Nephron progenitor cell (in vitro differentiated cells): ENCODE data around the gene CEP192.
"Not testable (repeated sequence)": the region's sequence is repeated elsewhere in the genome, so short reads cannot be mapped to it uniquely, and the experiment has no call there.

Experiments
- DNase-seq: peaks from one replicate; pipeline ENCODE4 v3.0.0; 2021
- H3K27ac Mint-ChIP-seq: 2 replicates; pipeline ENCODE4 v1.8.0; 2021; ENCODE audit warnings: mild to moderate bottlenecking, moderate library complexity, mixed read lengths
- H3K27me3 Mint-ChIP-seq: 2 replicates; pipeline ENCODE4 v1.8.0; 2021; ENCODE audit warnings: mild to moderate bottlenecking, low read depth, mixed read lengths; ENCODE audit not compliant: poor library complexity
- H3K36me3 Mint-ChIP-seq: 2 replicates; pipeline ENCODE4 v1.8.0; 2021; ENCODE audit warnings: low read depth, mixed read lengths
- H3K4me1 Mint-ChIP-seq: 2 replicates; pipeline ENCODE4 v1.8.0; 2021; ENCODE audit warnings: mixed read lengths
- H3K4me3 Mint-ChIP-seq: 2 replicates; pipeline ENCODE4 v1.8.0; 2021; ENCODE audit warnings: mild to moderate bottlenecking, moderate library complexity, mixed read lengths
- H3K9me3 Mint-ChIP-seq: 2 replicates; pipeline ENCODE4 v1.8.0; 2021; ENCODE audit warnings: mild to moderate bottlenecking, moderate library complexity, mixed read lengths
- TF ChIP-seq, protein P1 (sequence below): fragments of 200-600 bp; sonication (generic); IDR thresholded peaks from 2 replicates; pipeline ENCODE4 v1.5.0; 2021; ENCODE audit warnings: antibody characterized with exemption

CEP192 gene

DNA sequence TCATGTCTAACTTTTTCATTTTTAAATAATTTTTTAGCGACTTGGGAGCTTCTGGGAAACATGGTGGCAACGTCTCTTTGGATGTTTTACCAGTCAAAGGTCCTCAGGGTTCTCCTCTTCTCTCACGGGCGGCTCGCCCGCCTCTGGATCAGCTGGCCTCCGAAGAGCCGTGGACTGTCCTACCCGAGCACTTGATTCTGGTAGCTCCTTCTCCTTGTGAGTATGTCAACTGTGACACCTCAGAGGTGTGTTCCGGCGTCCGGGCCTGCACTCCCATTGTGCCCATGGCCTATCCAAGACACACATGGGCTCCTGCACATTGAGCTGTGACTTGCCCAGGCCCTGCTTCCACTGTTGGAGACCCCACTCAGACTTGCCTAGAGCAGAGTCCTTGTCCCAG lies 104.3 kb downstream of the CEP192 start:
- peaks cover 92% of the 10 kb centered on the region for H3K36me3 Mint-ChIP-seq

GRCh38 chr18:13096232-13096631 lies 105.1 kb downstream of the CEP192 start:
- Mint-ChIP-seq H3K9me3 (peaks cover 15% of the 10 kb centered on the region), H3K27me3 (no peaks in the 10 kb centered on the region), H3K4me3 (no peak overlapping the region), H3K27ac (no peak overlapping the region), H3K36me3 (peaks cover 92% of the 10 kb centered on the region), H3K4me1 (no peaks in the 10 kb centered on the region)
- DNase-seq, result no peak
- TF ChIP-seq, protein P1, sequence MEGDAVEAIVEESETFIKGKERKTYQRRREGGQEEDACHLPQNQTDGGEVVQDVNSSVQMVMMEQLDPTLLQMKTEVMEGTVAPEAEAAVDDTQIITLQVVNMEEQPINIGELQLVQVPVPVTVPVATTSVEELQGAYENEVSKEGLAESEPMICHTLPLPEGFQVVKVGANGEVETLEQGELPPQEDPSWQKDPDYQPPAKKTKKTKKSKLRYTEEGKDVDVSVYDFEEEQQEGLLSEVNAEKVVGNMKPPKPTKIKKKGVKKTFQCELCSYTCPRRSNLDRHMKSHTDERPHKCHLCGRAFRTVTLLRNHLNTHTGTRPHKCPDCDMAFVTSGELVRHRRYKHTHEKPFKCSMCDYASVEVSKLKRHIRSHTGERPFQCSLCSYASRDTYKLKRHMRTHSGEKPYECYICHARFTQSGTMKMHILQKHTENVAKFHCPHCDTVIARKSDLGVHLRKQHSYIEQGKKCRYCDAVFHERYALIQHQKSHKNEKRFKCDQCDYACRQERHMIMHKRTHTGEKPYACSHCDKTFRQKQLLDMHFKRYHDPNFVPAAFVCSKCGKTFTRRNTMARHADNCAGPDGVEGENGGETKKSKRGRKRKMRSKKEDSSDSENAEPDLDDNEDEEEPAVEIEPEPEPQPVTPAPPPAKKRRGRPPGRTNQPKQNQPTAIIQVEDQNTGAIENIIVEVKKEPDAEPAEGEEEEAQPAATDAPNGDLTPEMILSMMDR, result no peak

More for the DNA sequence above, 104.3 kb downstream of the CEP192 start:
- TF ChIP-seq, protein P1, result no peak
- DNase-seq, result no peak
- H3K9me3 Mint-ChIP-seq, result peaks cover 15% of the 10 kb centered on the region
- no peaks in the 10 kb centered on the region for H3K27me3 Mint-ChIP-seq
- H3K4me1 Mint-ChIP-seq, result no peaks in the 10 kb centered on the region
- no peak overlapping the region for H3K4me3 Mint-ChIP-seq
- no peak overlapping the region for H3K27ac Mint-ChIP-seq

GRCh38 chr18:13096719-13097118 lies 105.6 kb downstream of the CEP192 start:
- peaks cover 15% of the 10 kb centered on the region for H3K9me3 Mint-ChIP-seq
- DNase-seq, result no peak
- peaks cover 95% of the 10 kb centered on the region for H3K36me3 Mint-ChIP-seq
- H3K27ac Mint-ChIP-seq, result no peak overlapping the region
- TF ChIP-seq, protein P1, result no peak
- no peaks in the 10 kb centered on the region for H3K27me3 Mint-ChIP-seq
- no peak overlapping the region for H3K4me3 Mint-ChIP-seq
- no peaks in the 10 kb centered on the region for H3K4me1 Mint-ChIP-seq

GRCh38 chr18:13098104-13098503 lies 106.9 kb downstream of the CEP192 start:
- not testable (repeated sequence) for H3K27ac Mint-ChIP-seq, DNase-seq, H3K4me3 Mint-ChIP-seq, H3K4me1 Mint-ChIP-seq, H3K27me3 Mint-ChIP-seq
- H3K36me3 Mint-ChIP-seq, result peaks cover 97% of the 10 kb centered on the region
- H3K9me3 Mint-ChIP-seq, result peaks cover 15% of the 10 kb centered on the region

GRCh38 chr18:13099113-13099512 lies 108.0 kb downstream of the CEP192 start:
- Mint-ChIP-seq H3K9me3 (peaks cover 15% of the 10 kb centered on the region), H3K27ac (no peak overlapping the region), H3K4me1 (no peaks in the 10 kb centered on the region), H3K4me3 (no peak overlapping the region), H3K36me3 (peaks cover 95% of the 10 kb centered on the region), H3K27me3 (no peaks in the 10 kb centered on the region)
- TF ChIP-seq, protein P1, result no peak
- DNase-seq, result no peak

DNA sequence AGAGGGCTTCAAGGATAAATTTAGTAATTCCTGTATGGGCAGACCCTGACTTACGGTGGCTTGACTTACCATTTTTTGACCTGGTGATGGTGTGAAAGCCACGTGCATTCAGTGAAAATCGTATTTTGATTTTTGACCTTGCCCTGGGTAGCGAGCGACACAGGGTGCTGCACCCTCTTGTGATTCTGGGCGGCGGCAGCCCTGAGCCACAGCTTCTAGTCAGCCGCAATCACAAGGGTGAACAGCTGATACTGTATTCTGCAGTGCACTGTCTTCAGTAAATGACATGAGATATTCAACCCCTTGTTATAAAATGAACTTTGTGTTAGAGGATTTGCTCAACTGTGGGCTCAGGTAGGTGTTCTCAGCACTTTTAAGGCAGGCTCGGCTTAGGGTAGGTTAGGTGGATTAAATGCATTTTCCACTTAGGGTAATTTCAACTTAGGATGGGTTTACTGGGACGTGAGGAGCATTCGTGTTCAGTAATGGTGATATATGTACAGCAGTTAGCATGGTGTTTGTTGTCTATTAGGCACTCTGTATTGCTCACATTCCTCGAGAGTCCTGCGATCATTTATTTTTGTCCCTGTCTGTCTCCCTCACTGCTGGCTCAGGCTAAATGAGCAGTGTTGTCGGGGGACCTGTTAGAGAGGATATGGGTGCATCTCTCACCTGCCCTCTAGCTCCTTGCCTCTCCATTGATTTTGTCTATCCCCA lies 109.9 kb downstream of the CEP192 start:
- Mint-ChIP-seq H3K27me3 (no peaks in the 10 kb centered on the region), H3K4me1 (no peaks in the 10 kb centered on the region), H3K9me3 (peaks cover 15% of the 10 kb centered on the region), H3K4me3 (no peak overlapping the region), H3K27ac (peak overlapping the region; percentile 98), H3K36me3 (peaks cover 95% of the 10 kb centered on the region)
- no peak for DNase-seq
- TF ChIP-seq, protein P1, result no peak
